ENCODE results near the gene TMEM184A. TPM values are rescaled to one million over a fixed set of nuclear protein-coding genes. Genes with fewer than 3 reads are reported as not detected.

TMEM184A gene
- total and polyA plus RNA-seq, 2 of the 8 experiments (the other 6 are each of a cell fraction or from before 2014, with no cell fraction given), result 1.8 to 2.1 TPM

GRCh38 chr7:1585142-1585981 lies 29.4 kb upstream of the TMEM184A start:
- no peak overlapping the region; the same call in 1 of the 2 replicates for H2AK5ac ChIP-seq (ENCODE audit: low read depth, low read length)
- DNase-seq (ENCODE audit: low read depth in 1 of 2, low spot score in 2 of 2) (no peak), FAIRE-seq (no peak)
- H2BK20ac ChIP-seq (ENCODE audit: low read length), result no peak overlapping the region
- H3K27me3 ChIP-seq (replicated peaks in 1 of 4; ENCODE audit: control insufficient read depth in 3 of 4, extremely low read depth in 1 of 4, insufficient read depth in 3 of 4, low read length in 3 of 4), result 0 out of 7 replicates have a peak, but pooled peaks cover 0 to 2% (median 0%) of the 10 kb centered on the region in 4 experiments
- ChIA-PET CTCF (ENCODE audit: partially characterized antibody) (interaction anchor here (0.9 to 1.6 kb wide), 7 partner anchors 21 to 298 kb away, joined by 3 to 7 read pairs (median 4); partner anchors contain the start of gene TMEM184A), POLR2A (ENCODE audit: partially characterized antibody) (interaction anchor here (2.8 kb wide), 1 partner anchor 9 kb away, joined by 8 read pairs; no protein-coding TSS in a partner anchor)
- H3K4me1 ChIP-seq (replicated peaks in 1 of 4; ENCODE audit: control insufficient read depth in 3 of 4, insufficient read depth in 4 of 4, low read length in 3 of 4), result peaks cover 0 to 2% (median under 1%) of the 10 kb centered on the region in 4 experiments; a peak in 3 of 7 replicates
- H3K4ac ChIP-seq (replicated peaks; ENCODE audit: insufficient read length, low read depth, low read length), result no peak overlapping the region
- no peak overlapping the region for H3K4me2 ChIP-seq (ENCODE audit: insufficient read depth in 1 of 2, low read depth in 2 of 2, low read length in 2 of 2)
- H3K9ac ChIP-seq (replicated peaks in 1 of 4; ENCODE audit: extremely low read depth in 1 of 4, low read depth in 3 of 4, low read length in 3 of 4), result no peak overlapping the region
- TF ChIP-seq TAF7 (optimal IDR thresholded peaks at IDR 0.05; ENCODE audit: borderline replicate concordance, low read depth, low read length) (no peak), HDAC6 (IDR thresholded peaks at IDR 0.05; ENCODE audit: low read depth, low read length) (no peak), CTBP2 (IDR thresholded peaks at IDR 0.05; ENCODE audit: borderline replicate concordance, insufficient read depth, insufficient read length, low read length) (no peak), EGR1 (IDR thresholded peaks at IDR 0.05; ENCODE audit: borderline replicate concordance, low read depth, low read length) (no peak), CEBPB (IDR thresholded peaks at IDR 0.05; ENCODE audit: low read depth, low read length) (no peak), USF2 (IDR thresholded peaks at IDR 0.05; ENCODE audit: low read length) (no peak), ZNF274 (IDR thresholded peaks at IDR 0.05; ENCODE audit: borderline replicate concordance, extremely low read depth, low read length) (no peak), CHD2 (IDR thresholded peaks at IDR 0.05; ENCODE audit: low read length) (no peak), BRCA1 (IDR thresholded peaks at IDR 0.05; ENCODE audit: low read depth, low read length) (no peak), JUND (IDR thresholded peaks at IDR 0.05; ENCODE audit: low read length) (no peak), SP2 (IDR thresholded peaks at IDR 0.05; ENCODE audit: low read length) (no peak)
- H2AFZ ChIP-seq (ENCODE audit: low read length), result no peak overlapping the region
- H4K91ac ChIP-seq (replicated peaks; ENCODE audit: insufficient read length, low read length), result no peak overlapping the region
- H3K36me3 ChIP-seq (ENCODE audit: control insufficient read depth in 2 of 4, insufficient read depth in 4 of 4, low read length in 3 of 4), result no peaks in the 10 kb centered on the region
- H2BK5ac ChIP-seq (ENCODE audit: low read depth, low read length), result no peak overlapping the region
- H2BK120ac ChIP-seq (replicated peaks; ENCODE audit: low read depth, low read length), result no peak overlapping the region
- H2BK12ac ChIP-seq (ENCODE audit: low read depth, low read length), result no peak overlapping the region
- no peak overlapping the region for H3K23ac ChIP-seq (ENCODE audit: insufficient read length)
- no peaks in the 10 kb centered on the region for H3K23me2 ChIP-seq (ENCODE audit: low read depth, low read length)
- H3K27ac ChIP-seq (ENCODE audit: low read depth, low read length), result no peak overlapping the region
- no peak overlapping the region for H3K14ac ChIP-seq (ENCODE audit: insufficient read length)
- 93% methylated on average over 33 of the region's 37 CpGs; no CpG with 5 or more reads in 1 of the 2 experiments for WGBS, 2 experiments (ENCODE audit: extremely low coverage in 1 of 2, insufficient coverage in 1 of 2, insufficient read length in 1 of 2, insufficient replicate concordance in 2 of 2, low coverage in 1 of 2, low lambda C conversion rate in 2 of 2, missing lambda C conversion rate in 1 of 2)
- no peak overlapping the region for H3K4me3 ChIP-seq (ENCODE audit: extremely low read depth in 1 of 4, insufficient read depth in 2 of 4, low read depth in 3 of 4, low read length in 4 of 4)
- peaks cover 4 to 5% of the 10 kb centered on the region in 2 experiments; a peak in 2 of 4 replicates for H3K9me3 ChIP-seq (ENCODE audit: insufficient read depth in 2 of 2, low read depth in 1 of 2, low read length in 1 of 2)
- no peak overlapping the region for H4K5ac ChIP-seq (ENCODE audit: insufficient read length, low read depth, low read length)
- H3K79me2 ChIP-seq (ENCODE audit: control insufficient read depth in 1 of 2, insufficient read depth in 2 of 2, low read length in 2 of 2), result no peaks in the 10 kb centered on the region
- H3K56ac ChIP-seq (replicated peaks; ENCODE audit: insufficient read length, low read depth, low read length), result no peak overlapping the region
- H3K79me1 ChIP-seq (ENCODE audit: low read depth, low read length), result no peaks in the 10 kb centered on the region; the same call in 1 of the 2 replicates
- H4K8ac ChIP-seq (ENCODE audit: extremely low read depth, insufficient read depth, low read length), result peak overlapping the region; percentile 76
- no peak overlapping the region; the same call in 1 of the 2 replicates for H3K18ac ChIP-seq (ENCODE audit: extremely low read depth, low read length)
- H4K20me1 ChIP-seq (replicated peaks in 1 of 2; ENCODE audit: control insufficient read depth in 1 of 2, insufficient read depth in 2 of 2, low read length in 2 of 2), result no peaks in the 10 kb centered on the region
- no peak overlapping the region for H2BK15ac ChIP-seq (ENCODE audit: low read length)
